Endothelial cell of umbilical vein (primary cell): ENCODE measurements around the gene CHI3L2. TPM values are rescaled to one million over a fixed set of nuclear protein-coding genes. Genes with fewer than 3 reads are reported as not detected.

Experiments used
- BruUV-seq: library from RNA; stranded (reverse); fragments of 400-500 nt; replicated peaks from 2 replicates; lab custom pipeline; 2021; lab: Mats Ljungman, UMichigan
- CTCF ChIA-PET: fragments of 300-600, 350-600 bp; sonication (Branson Sonifier 250); formaldehyde crosslinking; loops from one replicate; lab custom pipeline; 2021; ENCODE audit warnings: antibody characterized with exemption, inconsistent platforms; lab: Charles Lee
- POLR2A ChIA-PET: fragments of 300-600, 350-600 bp; sonication (Branson Sonifier 250); formaldehyde crosslinking; loops from one replicate; lab custom pipeline; 2021; ENCODE audit warnings: antibody characterized with exemption, inconsistent platforms; lab: Charles Lee
- DNase-seq: peaks from one replicate; pipeline ENCODE4 v3.0.0-alpha.2; 2011; ENCODE audit warnings: low read depth, low spot score
- FAIRE-seq: peaks from 2 replicates; lab custom pipeline; 2011; peaks lifted over from hg19 to GRCh38; lab: Jason Lieb, UNC
- H2AFZ ChIP-seq: 2 replicates; pipeline ENCODE4 v1.6.0; 2012; ENCODE audit warnings: low read depth, low read length, control low read depth, inconsistent platforms
- H3K27ac ChIP-seq: 2 replicates; pipeline ENCODE4 v1.5.1; 2011; ENCODE audit warnings: low read depth, mild to moderate bottlenecking, control low read depth, low read length, moderate library complexity; ENCODE audit not compliant: insufficient read depth
- H3K27me3 ChIP-seq, 2 experiments: 2 replicates each; pipeline versions ENCODE4 v1.6.0 to v1.6.1; 2011; ENCODE audit warnings: low read length in 2 of 2, mixed read lengths in 1 of 2; ENCODE audit not compliant: control insufficient read depth in 2 of 2, insufficient read depth in 2 of 2
- H3K36me3 ChIP-seq, 2 experiments: 2 replicates in 1 of 2; 3 replicates in 1 of 2; pipeline ENCODE4 v1.5.1; 2011; ENCODE audit warnings: low read length in 2 of 2, mild to moderate bottlenecking in 1 of 2, moderate library complexity in 1 of 2; ENCODE audit not compliant: control insufficient read depth in 2 of 2, insufficient read depth in 2 of 2; ENCODE audit errors: extremely low read depth in 1 of 2
- H3K4me1 ChIP-seq: 3 replicates; pipeline ENCODE4 v1.5.1; 2011; ENCODE audit warnings: mild to moderate bottlenecking, low read length; ENCODE audit not compliant: control insufficient read depth, insufficient read depth; ENCODE audit errors: extremely low read depth
- H3K4me2 ChIP-seq: 2 replicates; pipeline ENCODE4 v1.6.1; 2011; ENCODE audit warnings: low read length, control low read depth, mixed read lengths; ENCODE audit not compliant: insufficient read depth
- H3K4me3 ChIP-seq, 3 experiments: fragments of 200-600 bp in 1 of 3; sonication (generic), shearing (Covaris generic) in 1 of 3; replicated peaks in 1 of 3; 2 replicates each; pipeline ENCODE4 v1.5.1; 2011 to 2016; ENCODE audit warnings: control low read depth in 3 of 3, low read length in 3 of 3, mild to moderate bottlenecking in 2 of 3, inconsistent platforms in 1 of 3, low read depth in 1 of 3, moderate library complexity in 1 of 3; ENCODE audit not compliant: insufficient read depth in 1 of 3
- H3K79me2 ChIP-seq: 2 replicates; pipeline ENCODE4 v1.6.0; 2012; ENCODE audit warnings: low read length, inconsistent platforms; ENCODE audit not compliant: control insufficient read depth, insufficient read depth
- H3K9ac ChIP-seq: replicated peaks from 2 replicates; pipeline ENCODE3; 2011; ENCODE audit warnings: low read length, control low read depth; ENCODE audit not compliant: insufficient read depth; ENCODE audit errors: extremely low read depth
- H3K9me1 ChIP-seq: replicated peaks from 3 replicates; pipeline ENCODE4 v1.6.0; 2011; ENCODE audit warnings: mild to moderate bottlenecking, low read length; ENCODE audit not compliant: control insufficient read depth, insufficient read depth; ENCODE audit errors: extremely low read depth
- H3K9me3 ChIP-seq: replicated peaks from 2 replicates; pipeline ENCODE4 v1.5.1; 2012; ENCODE audit warnings: low read length, inconsistent platforms; ENCODE audit not compliant: control insufficient read depth, insufficient read depth
- H4K20me1 ChIP-seq: replicated peaks from 2 replicates; pipeline ENCODE3; 2011; ENCODE audit warnings: mild to moderate bottlenecking, low read length; ENCODE audit not compliant: control insufficient read depth, insufficient read depth; ENCODE audit errors: extremely low read depth
- CTCF ChIP-seq, 2 donors: IDR thresholded peaks; 1 replicate in 1 of 2; 2 replicates in 1 of 2; pipeline ENCODE4 v1.5.1; 2011; ENCODE audit warnings: low read length in 2 of 2, mild to moderate bottlenecking in 2 of 2, moderate library complexity in 2 of 2, control low read depth in 1 of 2, inconsistent platforms in 1 of 2, low read depth in 1 of 2; ENCODE audit not compliant: insufficient read depth in 1 of 2; ENCODE audit errors: extremely low read depth in 1 of 2
- EZH2 ChIP-seq: IDR thresholded peaks from 2 replicates; pipeline ENCODE4 v1.6.1; 2012; ENCODE audit warnings: borderline replicate concordance, low read depth, mild to moderate bottlenecking, moderate library complexity, low read length, inconsistent platforms; ENCODE audit not compliant: severe bottlenecking
- FOS ChIP-seq: IDR thresholded peaks from 2 replicates; pipeline ENCODE4 v1.6.1; 2011; ENCODE audit warnings: mild to moderate bottlenecking, low read length, moderate library complexity, borderline replicate concordance; ENCODE audit not compliant: insufficient read depth
- GATA2 ChIP-seq: IDR thresholded peaks from 2 replicates; pipeline ENCODE4 v1.7.0; 2011; ENCODE audit warnings: low read depth, mild to moderate bottlenecking, moderate library complexity, mixed read lengths, low read length; ENCODE audit not compliant: insufficient read length, insufficient read depth
- JUN ChIP-seq: IDR thresholded peaks from 2 replicates; pipeline ENCODE4 v1.6.1; 2011; ENCODE audit warnings: borderline replicate concordance, low read depth; ENCODE audit not compliant: insufficient read length, insufficient read depth
- MAX ChIP-seq: IDR thresholded peaks from 2 replicates; pipeline ENCODE4 v1.6.1; 2011; ENCODE audit not compliant: insufficient read depth, insufficient read length
- MYC ChIP-seq: IDR thresholded peaks from one replicate; pipeline ENCODE4 v1.6.1; 2011; ENCODE audit warnings: mild to moderate bottlenecking, low read depth, low read length
- POLR2A ChIP-seq: IDR thresholded peaks from 2 replicates; pipeline ENCODE4 v1.6.1; 2012; ENCODE audit warnings: low read depth, mild to moderate bottlenecking, control low read depth, low read length
- POLR2AphosphoS5 ChIP-seq: IDR thresholded peaks from 2 replicates; pipeline ENCODE4 v1.6.1; 2012; ENCODE audit warnings: low read depth, mild to moderate bottlenecking, control low read depth, low read length, moderate library complexity; ENCODE audit not compliant: insufficient read depth
- dilution Hi-C: fragments of 300-500 bp; cut with MboI; formaldehyde crosslinking; loops from one replicate; pipeline ENCODE4 v1.15.0; 2019; ENCODE audit warnings: low sequenced_read_pairs; ENCODE audit not compliant: extremely low pct_ligation_motif_present
- intact Hi-C: fragments of 100-400 bp; cut with micrococcal nuclease; formaldehyde crosslinking; loops from one replicate; pipeline ENCODE4 v1.10.0; 2022
- polyA plus RNA-seq, 4 experiments: library from polyadenylated mRNA; depleted of rRNA in 3 of 4; stranded (reverse) in 3 of 4; unstranded in 1 of 4; fragments of >200 nt; gene quantifications; 2 replicates each; pipeline versions ENCODE4 v1.2.1 to v1.2.3, GENCODE V29; 2011 to 2012; ENCODE audit warnings: missing spikeins in 1 of 4
- total RNA-seq: library from RNA; stranded (reverse); gene quantifications from 2 replicates; pipeline ENCODE4 v1.2.3, GENCODE V29; 2021

The CHI3L2 gene
- total and polyA plus RNA-seq, 2 donors (not counting 3 experiments of a cell fraction or from before 2014, with no cell fraction given) = not detected

GRCh38 chr1:111241797-111242196 is 14.3 kb downstream of the CHI3L2 start:
- FAIRE-seq (no peak), DNase-seq (no peak)
- no peak overlapping the region for H3K9ac ChIP-seq
- no TSS peak for BruUV-seq
- no peaks in the 10 kb centered on the region for H3K79me2 ChIP-seq
- no peak overlapping the region for H2AFZ ChIP-seq
- H4K20me1 ChIP-seq = no peaks in the 10 kb centered on the region
- intact Hi-C loops = no loop called here
- CTCF ChIA-PET = interaction anchor here (1.3 kb wide), 1 partner anchor 158 kb away, joined by 4 read pairs; no protein-coding TSS in a partner anchor
- POLR2A ChIA-PET = no interaction called here
- H3K4me2 ChIP-seq = no peak overlapping the region
- H3K36me3 ChIP-seq = no peaks in the 10 kb centered on the region
- H3K27ac ChIP-seq = no peak overlapping the region
- H3K4me3 ChIP-seq = no peak overlapping the region
- H3K4me1 ChIP-seq = no peaks in the 10 kb centered on the region
- TF ChIP-seq POLR2A (no peak), GATA2 (no peak), CTCF (IDR thresholded peaks at IDR 0.05; ENCODE audit: extremely low read depth in 1 of 2, insufficient read depth in 1 of 2, low read depth in 1 of 2, low read length in 2 of 2) (no peak), MYC (no peak), JUN (no peak), EZH2 (no peak), FOS (no peak), POLR2AphosphoS5 (no peak), MAX (no peak)
- no peaks in the 10 kb centered on the region for H3K9me3 ChIP-seq
- peaks cover 0 to 1% of the 10 kb centered on the region in 2 experiments for H3K27me3 ChIP-seq
- H3K9me1 ChIP-seq = no peaks in the 10 kb centered on the region
- dilution Hi-C loops = no loop called here
